Thoracic aorta (tissue), 2 donors: ENCODE results near the gene CST9L. TPM values are rescaled to one million over a fixed set of nuclear protein-coding genes. Genes with fewer than 3 reads are reported as not detected.

Experiments used
- ATAC-seq: fragments of 150-250 bp; one replicate; pipeline ENCODE4 v1.8.0; 2017; ENCODE audit warnings: low read depth; ENCODE audit not compliant: insufficient number of reproducible peaks, low FRiP score
- DNase-seq: peaks from one replicate; pipeline ENCODE4 v3.0.0-alpha.2; 2020; ENCODE audit warnings: low spot score
- H3K27ac ChIP-seq, 2 donors: fragments of 200-600 bp; sonication (generic); 1 replicate in 1 of 2; 2 replicates in 1 of 2; pipeline ENCODE4 v1.5.1; 2016; ENCODE audit warnings: mild to moderate bottlenecking in 2 of 2, moderate library complexity in 2 of 2
- H3K27me3 ChIP-seq: fragments of 200-600 bp; sonication (generic); replicated peaks from 2 replicates; pipeline ENCODE4 v1.6.0; 2016; ENCODE audit warnings: mild to moderate bottlenecking; ENCODE audit not compliant: insufficient read depth
- H3K36me3 ChIP-seq: fragments of 200-600 bp; sonication (generic); one replicate; pipeline ENCODE4 v1.5.1; 2016
- H3K4me1 ChIP-seq, 2 donors: fragments of 200-600 bp; sonication (generic); 1 replicate in 1 of 2; 2 replicates in 1 of 2; pipeline versions ENCODE4 v1.5.1 to v1.6.0; 2016; ENCODE audit warnings: low read depth in 2 of 2, mild to moderate bottlenecking in 1 of 2; ENCODE audit not compliant: control insufficient read depth in 1 of 2
- H3K4me3 ChIP-seq: fragments of 200-600 bp; sonication (generic); 2 replicates; pipeline ENCODE4 v1.5.1; 2016; ENCODE audit warnings: mild to moderate bottlenecking
- H3K9me3 ChIP-seq: fragments of 200-600 bp; sonication (generic); 2 replicates; pipeline ENCODE4 v1.5.1; 2016
- total RNA-seq, 2 donors: library from RNA; depleted of rRNA; stranded (reverse); fragments of >200 nt; gene quantifications; one replicate each; pipeline versions ENCODE4 v1.1.0 to v1.2.3, GENCODE V29; 2016
- TF ChIP-seq, protein P1 (sequence below): fragments of 200-600 bp; sonication (generic); IDR thresholded peaks from one replicate; pipeline ENCODE4 v1.5.1; 2019; ENCODE audit warnings: antibody characterized with exemption

Gene CST9L
- total RNA-seq, 2 donors from 2014 or later, result not detected

DNA sequence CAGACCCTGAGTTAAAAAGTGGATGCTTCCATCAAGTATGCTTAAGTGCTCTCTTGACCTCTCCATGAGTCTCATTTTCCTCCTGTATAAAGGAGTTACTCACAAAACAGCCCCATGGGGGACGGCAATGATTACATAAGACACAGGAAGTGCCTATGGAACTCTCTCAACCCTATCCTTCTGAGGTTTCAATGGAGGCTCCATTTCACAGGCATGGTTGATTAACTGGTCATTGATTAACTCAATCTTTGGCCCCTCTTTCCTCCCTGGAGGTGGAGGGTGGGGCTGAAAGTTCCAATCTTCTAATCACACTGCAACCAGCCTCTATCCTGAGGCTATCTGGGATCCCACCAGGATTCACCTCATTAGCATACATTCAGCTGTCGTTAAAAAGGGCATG lies 48.1 kb downstream of the CST9L start:
- H3K36me3 ChIP-seq, result no peaks in the 10 kb centered on the region
- no peak for DNase-seq
- ATAC-seq, result no peak
- TF ChIP-seq, protein P1, sequence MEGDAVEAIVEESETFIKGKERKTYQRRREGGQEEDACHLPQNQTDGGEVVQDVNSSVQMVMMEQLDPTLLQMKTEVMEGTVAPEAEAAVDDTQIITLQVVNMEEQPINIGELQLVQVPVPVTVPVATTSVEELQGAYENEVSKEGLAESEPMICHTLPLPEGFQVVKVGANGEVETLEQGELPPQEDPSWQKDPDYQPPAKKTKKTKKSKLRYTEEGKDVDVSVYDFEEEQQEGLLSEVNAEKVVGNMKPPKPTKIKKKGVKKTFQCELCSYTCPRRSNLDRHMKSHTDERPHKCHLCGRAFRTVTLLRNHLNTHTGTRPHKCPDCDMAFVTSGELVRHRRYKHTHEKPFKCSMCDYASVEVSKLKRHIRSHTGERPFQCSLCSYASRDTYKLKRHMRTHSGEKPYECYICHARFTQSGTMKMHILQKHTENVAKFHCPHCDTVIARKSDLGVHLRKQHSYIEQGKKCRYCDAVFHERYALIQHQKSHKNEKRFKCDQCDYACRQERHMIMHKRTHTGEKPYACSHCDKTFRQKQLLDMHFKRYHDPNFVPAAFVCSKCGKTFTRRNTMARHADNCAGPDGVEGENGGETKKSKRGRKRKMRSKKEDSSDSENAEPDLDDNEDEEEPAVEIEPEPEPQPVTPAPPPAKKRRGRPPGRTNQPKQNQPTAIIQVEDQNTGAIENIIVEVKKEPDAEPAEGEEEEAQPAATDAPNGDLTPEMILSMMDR, result no peak
- H3K9me3 ChIP-seq, result no peaks in the 10 kb centered on the region
- no peaks in the 10 kb centered on the region for H3K4me1 ChIP-seq
- H3K4me3 ChIP-seq, result no peak overlapping the region
- no peaks in the 10 kb centered on the region for H3K27me3 ChIP-seq
- no peak overlapping the region for H3K27ac ChIP-seq

DNA sequence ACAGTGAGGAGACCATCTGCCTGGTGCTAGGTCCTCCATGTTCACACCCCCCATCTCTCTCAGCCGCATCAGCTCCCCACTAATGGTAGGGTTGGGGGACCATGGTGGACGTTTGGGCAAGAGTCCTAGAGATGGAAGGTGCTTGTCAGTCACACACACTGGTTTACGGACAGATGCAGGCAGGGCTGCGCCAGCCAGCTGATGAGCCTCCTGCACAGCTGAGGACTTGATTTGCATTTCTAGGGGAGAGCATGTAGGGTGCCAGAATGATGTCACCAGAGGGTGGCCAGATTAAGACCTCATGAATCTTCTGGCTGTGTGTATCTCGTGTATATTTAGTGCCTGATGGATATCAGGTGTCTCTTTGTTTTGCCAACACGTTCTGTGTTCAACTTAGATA lies 48.7 kb downstream of the CST9L start:
- ATAC-seq, result no peak
- no peaks in the 10 kb centered on the region for H3K4me1 ChIP-seq
- no peak for DNase-seq
- no peak overlapping the region for H3K4me3 ChIP-seq
- H3K9me3 ChIP-seq, result no peaks in the 10 kb centered on the region
- no peaks in the 10 kb centered on the region for H3K27me3 ChIP-seq
- no peaks in the 10 kb centered on the region for H3K36me3 ChIP-seq
- H3K27ac ChIP-seq, result no peak overlapping the region
- TF ChIP-seq, protein P1, result no peak

DNA sequence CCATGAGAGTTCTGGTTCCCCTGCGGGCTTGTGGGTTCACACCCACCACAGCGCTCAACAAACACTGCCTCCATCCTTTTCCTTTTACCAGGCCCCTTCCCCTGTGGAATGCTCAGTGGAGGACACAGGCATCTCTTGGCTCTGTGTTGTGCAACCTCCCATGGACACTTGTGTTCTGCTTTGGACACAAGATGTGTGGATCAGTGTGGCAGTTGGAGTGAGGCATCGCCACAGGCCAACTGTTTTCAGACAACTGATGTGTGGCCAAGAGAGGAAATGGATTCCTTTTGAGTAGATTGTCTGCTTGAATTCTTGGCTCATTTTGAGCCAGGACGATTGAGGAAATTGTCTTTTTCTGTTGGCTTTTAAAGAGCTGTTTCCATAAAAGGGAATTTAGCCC lies 50.6 kb downstream of the CST9L start:
- H3K4me1 ChIP-seq, result no peaks in the 10 kb centered on the region
- TF ChIP-seq, protein P1, result no peak
- no peaks in the 10 kb centered on the region for H3K36me3 ChIP-seq
- ATAC-seq (no peak), DNase-seq (no peak)
- H3K27ac ChIP-seq, result no peak overlapping the region
- H3K9me3 ChIP-seq, result no peaks in the 10 kb centered on the region
- H3K4me3 ChIP-seq, result no peak overlapping the region
- no peaks in the 10 kb centered on the region for H3K27me3 ChIP-seq

- no peaks in the 10 kb centered on the region for H3K27me3 ChIP-seq
- TF ChIP-seq, protein P1, result no peak
- H3K9me3 ChIP-seq, result no peaks in the 10 kb centered on the region
- DNase-seq (no peak), ATAC-seq (no peak)
- H3K27ac ChIP-seq, result no peak overlapping the region
- H3K36me3 ChIP-seq, result no peaks in the 10 kb centered on the region
- no peaks in the 10 kb centered on the region for H3K4me1 ChIP-seq
- H3K4me3 ChIP-seq, result no peak overlapping the region
Observed at GRCh38 chr20:23515250-23515939, 52.9 kb downstream of the CST9L start.

- H3K4me3 ChIP-seq, result no peak overlapping the region
- TF ChIP-seq, protein P1, result no peak
- H3K27me3 ChIP-seq, result no peaks in the 10 kb centered on the region
- ATAC-seq, result no peak
- no peaks in the 10 kb centered on the region for H3K36me3 ChIP-seq
- H3K4me1 ChIP-seq, result no peaks in the 10 kb centered on the region
- no peak for DNase-seq
- no peaks in the 10 kb centered on the region for H3K9me3 ChIP-seq
- H3K27ac ChIP-seq, result no peak overlapping the region
Observed at GRCh38 chr20:23514848-23515247, 53.4 kb downstream of the CST9L start.

Other genes starting within 250 kb of the CST9L start
- gene NXT1, start 217.7 kb downstream of the CST9L start, total RNA-seq, result 10 to 100 TPM; 21.8 to 79.6 TPM
- gene GZF1, start 206.3 kb downstream of the CST9L start, total RNA-seq, result 10 to 100 TPM; 14.5 to 18.9 TPM
- gene NAPB, start 147.0 kb downstream of the CST9L start, total RNA-seq, result 10 to 100 TPM; 10.2 to 17.1 TPM
- gene CSTL1, start 128.8 kb downstream of the CST9L start, total RNA-seq, result not detected
- gene CST11, start 115.6 kb downstream of the CST9L start, total RNA-seq, result not detected
- not detected for gene CST8, start 77.4 kb downstream of the CST9L start, total RNA-seq
- not detected for gene CST9, start 37.4 kb upstream of the CST9L start, total RNA-seq
- 1,000 to 10,000 TPM; 1,107 to 2,392 TPM for gene CST3, start 69.5 kb upstream of the CST9L start, total RNA-seq
- not detected for gene CST4, start 120.6 kb upstream of the CST9L start, total RNA-seq
- not detected for gene CST1, start 182.5 kb upstream of the CST9L start, total RNA-seq